ENCODE results near the gene RBM19. TPM values are rescaled to one million over a fixed set of nuclear protein-coding genes. Genes with fewer than 3 reads are reported as not detected.

Gene RBM19
- total RNA-seq, 1 experiment from 2014 or later, result 19.9 TPM

- no peaks in the 10 kb centered on the region for H3K9me2 ChIP-seq (replicated peaks; ENCODE audit: insufficient read depth, low read length)
These were observed 123.4 kb downstream of the RBM19 start for GRCh38 chr12:113842699-113843098.

GRCh38 chr12:113841786-113842185 lies 124.3 kb downstream of the RBM19 start:
- DNase-seq, result no peak
- H3K9ac ChIP-seq (ENCODE audit: low read length), result no peak overlapping the region
- H3K4me2 ChIP-seq (ENCODE audit: low read depth, low read length, poor library complexity, severe bottlenecking), result no peak overlapping the region
- no peaks in the 10 kb centered on the region for H3K9me2 ChIP-seq (replicated peaks; ENCODE audit: insufficient read depth, low read length)
- H3K4me3 ChIP-seq (ENCODE audit: low read length), result no peak overlapping the region
- H4K20me1 ChIP-seq (ENCODE audit: insufficient read depth, low read depth, low read length), result peaks cover 23% of the 10 kb centered on the region
- no peak overlapping the region for H2AFZ ChIP-seq (ENCODE audit: low read length)
- H3K27ac ChIP-seq (ENCODE audit: low read length), result no peak overlapping the region
- H3K4me1 ChIP-seq (ENCODE audit: low read length), result peaks cover 17% of the 10 kb centered on the region
- H3K36me3 ChIP-seq (ENCODE audit: insufficient read depth, low read length), result no peaks in the 10 kb centered on the region
- H3K79me2 ChIP-seq (ENCODE audit: low read length), result no peaks in the 10 kb centered on the region
- no peaks in the 10 kb centered on the region for H3K9me3 ChIP-seq (ENCODE audit: low read length)
- H3K27me3 ChIP-seq (ENCODE audit: low read length), result no peaks in the 10 kb centered on the region

More at GRCh38 chr12:113842699-113843098, 123.4 kb downstream of the RBM19 start:
- no peak overlapping the region for H3K27ac ChIP-seq (ENCODE audit: low read length)
- H3K9me3 ChIP-seq (ENCODE audit: low read length), result no peaks in the 10 kb centered on the region
- H4K20me1 ChIP-seq (ENCODE audit: insufficient read depth, low read depth, low read length), result peaks cover 14% of the 10 kb centered on the region
- H3K36me3 ChIP-seq (ENCODE audit: insufficient read depth, low read length), result no peaks in the 10 kb centered on the region
- no peak overlapping the region for H2AFZ ChIP-seq (ENCODE audit: low read length)
- no peak overlapping the region for H3K9ac ChIP-seq (ENCODE audit: low read length)
- H3K4me1 ChIP-seq (ENCODE audit: low read length), result peaks cover 18% of the 10 kb centered on the region
- H3K79me2 ChIP-seq (ENCODE audit: low read length), result no peaks in the 10 kb centered on the region
- no peaks in the 10 kb centered on the region for H3K27me3 ChIP-seq (ENCODE audit: low read length)
- H3K4me2 ChIP-seq (ENCODE audit: low read depth, low read length, poor library complexity, severe bottlenecking), result no peak overlapping the region
- DNase-seq, result no peak
- H3K4me3 ChIP-seq (ENCODE audit: low read length), result no peak overlapping the region

- Histone ChIP-seq H3K4me1 (ENCODE audit: low read length) (peaks cover 15% of the 10 kb centered on the region), H3K4me3 (ENCODE audit: low read length) (no peak overlapping the region), H3K27me3 (ENCODE audit: low read length) (no peaks in the 10 kb centered on the region), H3K27ac (ENCODE audit: low read length) (no peak overlapping the region), H3K79me2 (ENCODE audit: low read length) (no peaks in the 10 kb centered on the region), H3K9ac (ENCODE audit: low read length) (no peak overlapping the region), H4K20me1 (ENCODE audit: insufficient read depth, low read depth, low read length) (peaks cover 23% of the 10 kb centered on the region), H3K36me3 (ENCODE audit: insufficient read depth, low read length) (no peaks in the 10 kb centered on the region), H3K4me2 (ENCODE audit: low read depth, low read length, poor library complexity, severe bottlenecking) (no peak overlapping the region), H3K9me3 (ENCODE audit: low read length) (no peaks in the 10 kb centered on the region), H3K9me2 (replicated peaks; ENCODE audit: insufficient read depth, low read length) (no peaks in the 10 kb centered on the region), H2AFZ (ENCODE audit: low read length) (no peak overlapping the region)
- no peak for DNase-seq
These were observed 125.6 kb downstream of the RBM19 start for GRCh38 chr12:113840401-113841042.

- no peaks in the 10 kb centered on the region for H3K36me3 ChIP-seq (ENCODE audit: insufficient read depth, low read length)
- H3K4me3 ChIP-seq (ENCODE audit: low read length), result no peak overlapping the region
- H3K27me3 ChIP-seq (ENCODE audit: low read length), result no peaks in the 10 kb centered on the region
- no peaks in the 10 kb centered on the region for H3K79me2 ChIP-seq (ENCODE audit: low read length)
- no peak overlapping the region for H3K4me2 ChIP-seq (ENCODE audit: low read depth, low read length, poor library complexity, severe bottlenecking)
- peaks cover 15% of the 10 kb centered on the region for H3K4me1 ChIP-seq (ENCODE audit: low read length)
- H3K27ac ChIP-seq (ENCODE audit: low read length), result no peak overlapping the region
- no peak overlapping the region for H2AFZ ChIP-seq (ENCODE audit: low read length)
- DNase-seq, result no peak
- peaks cover 29% of the 10 kb centered on the region for H4K20me1 ChIP-seq (ENCODE audit: insufficient read depth, low read depth, low read length)
- no peaks in the 10 kb centered on the region for H3K9me3 ChIP-seq (ENCODE audit: low read length)
- H3K9me2 ChIP-seq (replicated peaks; ENCODE audit: insufficient read depth, low read length), result no peaks in the 10 kb centered on the region
- H3K9ac ChIP-seq (ENCODE audit: low read length), result no peak overlapping the region
These were observed 127.2 kb downstream of the RBM19 start for GRCh38 chr12:113838896-113839295.

GRCh38 chr12:113837528-113838296 lies 128.4 kb downstream of the RBM19 start:
- Histone ChIP-seq H3K9me2 (replicated peaks; ENCODE audit: insufficient read depth, low read length) (no peaks in the 10 kb centered on the region), H3K9ac (ENCODE audit: low read length) (no peak overlapping the region), H3K4me1 (ENCODE audit: low read length) (peaks cover 25% of the 10 kb centered on the region), H2AFZ (ENCODE audit: low read length) (no peak overlapping the region), H3K4me2 (ENCODE audit: low read depth, low read length, poor library complexity, severe bottlenecking) (peak overlapping the region; percentile 42), H3K36me3 (ENCODE audit: insufficient read depth, low read length) (no peaks in the 10 kb centered on the region), H3K9me3 (ENCODE audit: low read length) (no peaks in the 10 kb centered on the region), H3K27me3 (ENCODE audit: low read length) (no peaks in the 10 kb centered on the region), H3K27ac (ENCODE audit: low read length) (no peak overlapping the region), H3K4me3 (ENCODE audit: low read length) (no peak overlapping the region), H4K20me1 (ENCODE audit: insufficient read depth, low read depth, low read length) (peaks cover 33% of the 10 kb centered on the region), H3K79me2 (ENCODE audit: low read length) (no peaks in the 10 kb centered on the region)
- no peak for DNase-seq

GRCh38 chr12:113837084-113837483 lies 129.0 kb downstream of the RBM19 start:
- peaks cover 33% of the 10 kb centered on the region for H4K20me1 ChIP-seq (ENCODE audit: insufficient read depth, low read depth, low read length)
- DNase-seq, result no peak
- H3K79me2 ChIP-seq (ENCODE audit: low read length), result no peaks in the 10 kb centered on the region
- no peak overlapping the region for H3K9ac ChIP-seq (ENCODE audit: low read length)
- no peak overlapping the region for H3K4me2 ChIP-seq (ENCODE audit: low read depth, low read length, poor library complexity, severe bottlenecking)
- H3K27ac ChIP-seq (ENCODE audit: low read length), result no peak overlapping the region
- H3K4me1 ChIP-seq (ENCODE audit: low read length), result peaks cover 30% of the 10 kb centered on the region
- no peaks in the 10 kb centered on the region for H3K36me3 ChIP-seq (ENCODE audit: insufficient read depth, low read length)
- no peaks in the 10 kb centered on the region for H3K9me2 ChIP-seq (replicated peaks; ENCODE audit: insufficient read depth, low read length)
- H2AFZ ChIP-seq (ENCODE audit: low read length), result no peak overlapping the region
- H3K4me3 ChIP-seq (ENCODE audit: low read length), result no peak overlapping the region
- no peaks in the 10 kb centered on the region for H3K9me3 ChIP-seq (ENCODE audit: low read length)
- no peaks in the 10 kb centered on the region for H3K27me3 ChIP-seq (ENCODE audit: low read length)

GRCh38 chr12:113835896-113836295 lies 130.2 kb downstream of the RBM19 start:
- Histone ChIP-seq H3K4me1 (ENCODE audit: low read length) (peaks cover 30% of the 10 kb centered on the region), H3K36me3 (ENCODE audit: insufficient read depth, low read length) (no peaks in the 10 kb centered on the region), H2AFZ (ENCODE audit: low read length) (no peak overlapping the region), H3K9me2 (replicated peaks; ENCODE audit: insufficient read depth, low read length) (no peaks in the 10 kb centered on the region), H3K27me3 (ENCODE audit: low read length) (no peaks in the 10 kb centered on the region), H3K79me2 (ENCODE audit: low read length) (no peaks in the 10 kb centered on the region), H4K20me1 (ENCODE audit: insufficient read depth, low read depth, low read length) (peaks cover 42% of the 10 kb centered on the region), H3K9ac (ENCODE audit: low read length) (no peak overlapping the region), H3K9me3 (ENCODE audit: low read length) (no peaks in the 10 kb centered on the region), H3K4me3 (ENCODE audit: low read length) (no peak overlapping the region), H3K27ac (ENCODE audit: low read length) (no peak overlapping the region), H3K4me2 (ENCODE audit: low read depth, low read length, poor library complexity, severe bottlenecking) (no peak overlapping the region)
- no peak for DNase-seq

- Histone ChIP-seq H3K9me2 (replicated peaks; ENCODE audit: insufficient read depth, low read length) (no peaks in the 10 kb centered on the region), H3K36me3 (ENCODE audit: insufficient read depth, low read length) (no peaks in the 10 kb centered on the region), H3K79me2 (ENCODE audit: low read length) (no peaks in the 10 kb centered on the region), H4K20me1 (ENCODE audit: insufficient read depth, low read depth, low read length) (peaks cover 40% of the 10 kb centered on the region), H3K4me1 (ENCODE audit: low read length) (peaks cover 30% of the 10 kb centered on the region), H3K4me3 (ENCODE audit: low read length) (no peak overlapping the region), H3K4me2 (ENCODE audit: low read depth, low read length, poor library complexity, severe bottlenecking) (no peak overlapping the region), H3K27me3 (ENCODE audit: low read length) (no peaks in the 10 kb centered on the region), H2AFZ (ENCODE audit: low read length) (no peak overlapping the region), H3K9me3 (ENCODE audit: low read length) (no peaks in the 10 kb centered on the region), H3K27ac (ENCODE audit: low read length) (no peak overlapping the region), H3K9ac (ENCODE audit: low read length) (no peak overlapping the region)
- DNase-seq, result no peak
These were observed 130.7 kb downstream of the RBM19 start for GRCh38 chr12:113835433-113835832.
